HG03439 (cell line): Measurements from ENCODE around the gene MTFR1L.

Experiments used
- ATAC-seq: cut with Tn5 transposase; IDR thresholded peaks from one replicate; pipeline ENCODE4 v1.9.1; 2021; ENCODE audit warnings: mild to moderate bottlenecking, moderate library complexity; ENCODE audit not compliant: unreplicated experiment

Gene MTFR1L

GRCh38 chr1:25790472-25790871 lies 29.3 kb upstream of the MTFR1L start:
- ATAC-seq, result no peak

- no peak for ATAC-seq
Observed at GRCh38 chr1:25792115-25792514, 27.6 kb upstream of the MTFR1L start.

- ATAC-seq, result no peak
Observed at GRCh38 chr1:25793585-25794170, 26.1 kb upstream of the MTFR1L start.

- ATAC-seq, result no peak
Observed at GRCh38 chr1:25794325-25794724, 25.4 kb upstream of the MTFR1L start.

GRCh38 chr1:25795211-25795610 lies 24.5 kb upstream of the MTFR1L start:
- no peak for ATAC-seq

GRCh38 chr1:25795946-25796810 lies 23.6 kb upstream of the MTFR1L start:
- no peak for ATAC-seq

- no peak for ATAC-seq
Observed at GRCh38 chr1:25796811-25797458, 22.8 kb upstream of the MTFR1L start.

GRCh38 chr1:25797939-25798338 lies 21.8 kb upstream of the MTFR1L start:
- ATAC-seq, result no peak

- no peak for ATAC-seq
Observed at GRCh38 chr1:25798666-25799351, 20.9 kb upstream of the MTFR1L start.

GRCh38 chr1:25799352-25799934 lies 20.3 kb upstream of the MTFR1L start:
- no peak for ATAC-seq

- ATAC-seq, result no peak
Observed at GRCh38 chr1:25799935-25800702, 19.6 kb upstream of the MTFR1L start, which contains the start of gene SELENON. Gene SELENON (plus strand): TSS chr1:25800193. CDS start chr1:25800231, 38 bp downstream.

GRCh38 chr1:25800703-25801377 lies 18.9 kb upstream of the MTFR1L start:
- no peak for ATAC-seq

- no peak for ATAC-seq
Observed at GRCh38 chr1:25802915-25803314, 16.8 kb upstream of the MTFR1L start.

- ATAC-seq, result no peak
Observed at GRCh38 chr1:25803368-25803767, 16.4 kb upstream of the MTFR1L start.

- ATAC-seq, result no peak
Observed at GRCh38 chr1:25804244-25804963, 15.3 kb upstream of the MTFR1L start.

GRCh38 chr1:25804964-25805862 lies 14.5 kb upstream of the MTFR1L start:
- ATAC-seq, result no peak

GRCh38 chr1:25805863-25806225 lies 13.9 kb upstream of the MTFR1L start:
- no peak for ATAC-seq

GRCh38 chr1:25806418-25806817 lies 13.3 kb upstream of the MTFR1L start:
- ATAC-seq, result no peak
